H1 (cell line): ENCODE data around the gene TOMT. TPM values are rescaled to one million over a fixed set of nuclear protein-coding genes. Genes with fewer than 3 reads are reported as not detected.

ENCODE experiments used
- EP300 ChIP-seq, 2 experiments: IDR thresholded peaks; 1 replicate in 1 of 2; 2 replicates in 1 of 2; pipeline ENCODE4 v1.6.1; 2011 to 2012; ENCODE audit warnings: low read depth in 2 of 2, low read length in 2 of 2, mild to moderate bottlenecking in 2 of 2, borderline replicate concordance in 1 of 2, inconsistent platforms in 1 of 2, moderate library complexity in 1 of 2
- GABPA ChIP-seq: IDR thresholded peaks from 2 replicates; pipeline ENCODE4 v1.6.1; 2011; ENCODE audit warnings: mild to moderate bottlenecking, low read length, moderate library complexity, borderline replicate concordance; ENCODE audit not compliant: insufficient read depth
- JUN ChIP-seq: IDR thresholded peaks from 2 replicates; pipeline ENCODE4 v1.6.1; 2011; ENCODE audit warnings: low read depth, mild to moderate bottlenecking, improper control_type of control experiment, low read length
- YY1 ChIP-seq: IDR thresholded peaks from 2 replicates; pipeline ENCODE4 v1.6.1; 2011; ENCODE audit warnings: low read depth, mild to moderate bottlenecking, low read length
- polyA plus RNA-seq, 7 experiments: library from polyadenylated mRNA; depleted of rRNA in 3 of 7; stranded (reverse) in 5 of 7; unstranded in 2 of 7; fragments of >200 nt in 5 of 7; fragments of 200-250 nt in 2 of 7; gene quantifications; 1 replicate in 5 of 7; 2 replicates in 1 of 7; 4 replicates in 1 of 7; pipeline versions ENCODE4 v1.2.1 to v1.2.3, GENCODE V29; 2011 to 2013; ENCODE audit warnings: missing spikeins in 2 of 7, mixed read lengths in 2 of 7
- total RNA-seq: library from RNA; stranded (reverse); fragmentation: NEBNext Ultra II Directional; extraction: Animal tissue kit (Norgen Biotek cat#: 25700); gene quantifications from 2 replicates; pipeline ENCODE4 v1.2.1, GENCODE V29; 2021

Gene TOMT
- total and polyA plus RNA-seq, 2 of the 8 experiments (the other 6 are each of a cell fraction or from before 2014, with no cell fraction given) = 0.11 TPM; not detected in 1

DNA sequence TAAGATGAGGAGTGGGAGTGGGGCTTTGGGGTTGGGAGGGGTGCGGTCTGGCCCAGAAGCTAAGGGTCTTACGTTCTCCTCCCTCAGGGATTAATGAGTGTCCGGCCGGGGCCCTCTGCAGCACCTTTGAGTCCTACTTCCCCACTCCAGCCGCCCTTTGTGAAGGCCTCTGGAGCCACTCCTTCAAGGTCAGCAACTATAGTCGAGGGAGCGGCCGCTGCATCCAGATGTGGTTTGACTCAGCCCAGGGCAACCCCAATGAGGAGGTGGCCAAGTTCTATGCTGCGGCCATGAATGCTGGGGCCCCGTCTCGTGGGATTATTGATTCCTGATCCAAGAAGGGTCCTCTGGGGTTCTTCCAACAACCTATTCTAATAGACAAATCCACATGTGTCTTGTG lies 33.8 kb downstream of the TOMT start (continued):
- no peak for TF ChIP-seq GABPA
- no peak for TF ChIP-seq JUN
- TF ChIP-seq YY1 = no peak
- TF ChIP-seq EP300 (IDR thresholded peaks at IDR 0.05; ENCODE audit: borderline replicate concordance in 1 of 2, low read depth in 2 of 2, low read length in 2 of 2) = no peak
